Right lobe of liver (tissue), 4 donors: ENCODE measurements around the gene TAPBPL.

Source experiments
- CTCF ChIP-seq, 4 donors: fragments of 200-600 bp in 3 of 4; fragments of 450-650 bp in 1 of 4; IDR thresholded peaks; one replicate each; pipeline versions ENCODE4 v1.5.1 to v1.8.0; 2016 to 2022; ENCODE audit warnings: antibody characterized with exemption in 4 of 4, mild to moderate bottlenecking in 2 of 4
- POLR2A ChIP-seq: fragments of 450-650 bp; IDR thresholded peaks from one replicate; pipeline ENCODE4 v1.6.1; 2017; ENCODE audit warnings: antibody characterized with exemption, mild to moderate bottlenecking
- donor health status: DM: no; HTN: no; CAD: no.
- donor health status: DM: no; HTN: no; CAD: no.
- donor health status: DM: no; HTN: yes; CAD: no.

GRCh38 chr12:6440391-6440790 lies 11.5 kb upstream of the TAPBPL start:
- TF ChIP-seq CTCF (IDR thresholded peaks at IDR 0.05) (no peak), POLR2A (no peak)
